HepG2 (cell line): ENCODE data around the gene UPK1A. TPM values are rescaled to one million over a fixed set of nuclear protein-coding genes. Genes with fewer than 3 reads are reported as not detected.

Experiments
- ATAC-seq: fragments of 200-7000 bp; cut with Tn5 transposase; 3 replicates; pipeline ENCODE4 v1.9.1; 2020; ENCODE audit warnings: mild to moderate bottlenecking, moderate library complexity
- BruUV-seq: library from RNA; stranded (reverse); fragments of 400-500 nt; replicated peaks from 2 replicates; lab custom pipeline; 2021; lab: Mats Ljungman, UMichigan
- CTCF ChIA-PET: fragments of 300-600 bp; formaldehyde crosslinking; extraction: SDS; loops from one replicate; lab custom pipeline; 2021; ENCODE audit warnings: low total read pairs, inconsistent platforms, low intra/inter-chr PET ratio; lab: Yijun Ruan, JAX
- POLR2A ChIA-PET: fragments of 350-600 bp; sonication (Branson Sonifier 250); formaldehyde crosslinking; loops from one replicate; lab custom pipeline; 2020; ENCODE audit warnings: antibody characterized with exemption, inconsistent platforms; lab: Yijun Ruan, JAX
- DNase-seq: peaks from one replicate; pipeline ENCODE4 v3.0.0-alpha.2; 2015; ENCODE audit warnings: low spot score
- FAIRE-seq: peaks from 3 replicates; lab custom pipeline; 2011; peaks lifted over from hg19 to GRCh38; lab: Jason Lieb, UNC
- H2AFZ ChIP-seq: one replicate; pipeline ENCODE4 v1.6.1; 2011; ENCODE audit warnings: low read length, inconsistent platforms
- H3K27ac ChIP-seq: fragments of 300-600 bp; 3 replicates; pipeline ENCODE4 v1.8.0; 2011; ENCODE audit warnings: mixed run types, mild to moderate bottlenecking, mixed read lengths, low read length, inconsistent platforms; ENCODE audit not compliant: insufficient read depth; ENCODE audit errors: extremely low read length
- H3K27me3 ChIP-seq, 2 experiments: fragments of 200-600 bp in 1 of 2; 2 replicates in 1 of 2; 3 replicates in 1 of 2; pipeline versions ENCODE4 v1.6.0 to v1.8.0; 2011; ENCODE audit warnings: low read length in 2 of 2, mild to moderate bottlenecking in 2 of 2, moderate library complexity in 2 of 2, inconsistent platforms in 1 of 2; ENCODE audit not compliant: insufficient read depth in 2 of 2, control insufficient read depth in 1 of 2
- H3K36me3 ChIP-seq, 2 experiments: fragments of 200-600 bp in 1 of 2; replicated peaks in 1 of 2; 2 replicates in 1 of 2; 3 replicates in 1 of 2; pipeline versions ENCODE4 v1.5.1 to v1.8.0; 2011; ENCODE audit warnings: low read length in 2 of 2, inconsistent platforms in 1 of 2; ENCODE audit not compliant: insufficient read depth in 2 of 2, control insufficient read depth in 1 of 2
- H3K4me1 ChIP-seq: 2 replicates; pipeline ENCODE4 v1.5.1; 2012; ENCODE audit warnings: low read length, inconsistent platforms; ENCODE audit not compliant: insufficient read depth
- H3K4me2 ChIP-seq: 2 replicates; pipeline ENCODE4 v1.6.0; 2011; ENCODE audit warnings: low read depth, low read length, inconsistent platforms
- H3K4me3 ChIP-seq, 3 experiments: fragments of 200-600 bp in 1 of 3; sonication (generic), shearing (Covaris generic) in 1 of 3; replicated peaks in 1 of 3; 2 replicates each; pipeline ENCODE4 v1.5.1; 2011 to 2016; ENCODE audit warnings: low read length in 3 of 3, inconsistent platforms in 2 of 3, low read depth in 2 of 3, mild to moderate bottlenecking in 2 of 3, control low read depth in 1 of 3, mixed read lengths in 1 of 3; ENCODE audit not compliant: insufficient read depth in 1 of 3
- H3K79me2 ChIP-seq: one replicate; pipeline ENCODE4 v1.6.1; 2011; ENCODE audit warnings: low read length, inconsistent platforms; ENCODE audit not compliant: insufficient read depth
- H3K9ac ChIP-seq: 2 replicates; pipeline ENCODE4 v1.6.0; 2011; ENCODE audit warnings: mild to moderate bottlenecking, low read depth, low read length, inconsistent platforms; ENCODE audit not compliant: insufficient read depth
- H3K9me3 ChIP-seq: 2 replicates; pipeline ENCODE4 v1.5.1; 2012; ENCODE audit warnings: mild to moderate bottlenecking, low read length
- H4K20me1 ChIP-seq: 2 replicates; pipeline ENCODE4 v1.6.0; 2011; ENCODE audit warnings: inconsistent platforms, mild to moderate bottlenecking, low read length, moderate library complexity; ENCODE audit not compliant: insufficient read depth
- KLF15 ChIP-seq: sonication (generic); formaldehyde crosslinking; IDR thresholded peaks from 2 replicates; pipeline ENCODE4 v1.8.1; 2023; ENCODE audit warnings: borderline replicate concordance, mild to moderate bottlenecking, inconsistent platforms, missing genetic modification reagents, mixed read lengths
- KLF9 ChIP-seq: IDR thresholded peaks from 2 replicates; pipeline ENCODE4 v1.6.1; 2016; ENCODE audit warnings: low read depth
- NFIC ChIP-seq: IDR thresholded peaks from 2 replicates; pipeline ENCODE4 v1.6.1; 2012; ENCODE audit warnings: mild to moderate bottlenecking, low read length, inconsistent platforms
- POLR2A ChIP-seq, 2 experiments: IDR thresholded peaks; 2 replicates each; pipeline ENCODE4 v1.6.1; 2011; ENCODE audit warnings: low read depth in 2 of 2, low read length in 2 of 2, mild to moderate bottlenecking in 1 of 2, moderate library complexity in 1 of 2; ENCODE audit not compliant: insufficient read depth in 1 of 2
- SMARCE1 ChIP-seq: fragments of 450-650 bp; IDR thresholded peaks from 2 replicates; pipeline ENCODE4 v1.6.1; 2017; ENCODE audit warnings: borderline replicate concordance
- ZC3H4 ChIP-seq: sonication (generic); formaldehyde crosslinking; IDR thresholded peaks from 2 replicates; pipeline ENCODE4 v1.4.0; 2020; ENCODE audit warnings: missing genetic modification reagents, borderline replicate concordance
- ZNF543 ChIP-seq: sonication (generic); formaldehyde crosslinking; IDR thresholded peaks from 2 replicates; pipeline ENCODE4 v1.4.0; 2020; ENCODE audit warnings: mild to moderate bottlenecking, missing genetic modification reagents
- ZNF652 ChIP-seq: IDR thresholded peaks from 2 replicates; pipeline ENCODE4 v1.6.1; 2016; ENCODE audit warnings: low read depth, borderline replicate concordance
- ZNF678 ChIP-seq: sonication (generic); formaldehyde crosslinking; IDR thresholded peaks from 2 replicates; pipeline ENCODE4 v1.4.0; 2020; ENCODE audit warnings: mild to moderate bottlenecking, missing genetic modification reagents
- ZNF749 ChIP-seq: sonication (generic); formaldehyde crosslinking; IDR thresholded peaks from 2 replicates; pipeline ENCODE4 v1.8.0; 2022; ENCODE audit warnings: mild to moderate bottlenecking, missing genetic modification reagents, moderate library complexity, borderline replicate concordance
- ZNF777 ChIP-seq: sonication (generic); formaldehyde crosslinking; IDR thresholded peaks from 2 replicates; pipeline ENCODE4 v1.4.0; 2020; ENCODE audit warnings: missing genetic modification reagents
- WGBS: methylation state at CpG from one replicate; pipeline ENCODE4 v1.1.6; 2017; ENCODE audit warnings: low lambda C conversion rate; 5-methylcytosine and 5-hydroxymethylcytosine counted together
- in situ Hi-C: cut with HindIII; loops from 2 replicates; pipeline ENCODE4 v1.10.0; 2017; ENCODE audit warnings: low pct_unique_long_range_greater_than_20kb; ENCODE audit not compliant: extremely low pct_ligation_motif_present
- intact Hi-C: fragments of 100-400 bp; cut with micrococcal nuclease; formaldehyde crosslinking; loops from one replicate; pipeline ENCODE4 v1.10.0; 2022; ENCODE audit not compliant: unreplicated experiment
- polyA plus RNA-seq, 8 experiments: library from polyadenylated mRNA; depleted of rRNA in 3 of 8; stranded (reverse) in 7 of 8; unstranded in 1 of 8; fragments of >200 nt; fragmentation: Illumina TruSeq in 4 of 8; extraction: Trizol in 4 of 8; gene quantifications; 2 replicates each; pipeline versions ENCODE4 v1.2.1 to v1.2.3, GENCODE V29; 2011 to 2016; ENCODE audit warnings: low read depth in 4 of 8, missing spikeins in 1 of 8, mixed read lengths in 1 of 8; ENCODE audit not compliant: insufficient read depth in 1 of 8
- total RNA-seq, 5 experiments: library from RNA; depleted of rRNA; stranded (reverse); fragments of >200 nt; fragmentation: Illumina TruSeq; extraction: Trizol; gene quantifications; 2 replicates each; pipeline ENCODE4 v1.2.3, GENCODE V29; 2016; ENCODE audit warnings: low read depth in 1 of 5
- TF ChIP-seq, protein P1 (sequence below): fragments of 450-650 bp; IDR thresholded peaks from 2 replicates; pipeline ENCODE4 v1.6.1; 2016
- TF ChIP-seq, protein P2 (sequence below): sonication (generic); formaldehyde crosslinking; IDR thresholded peaks from 2 replicates; pipeline ENCODE4 v1.4.0; 2020; ENCODE audit warnings: missing genetic modification reagents; ENCODE audit errors: not compliant biosample characterization
- TF ChIP-seq, protein P3 (sequence below): sonication (generic); formaldehyde crosslinking; IDR thresholded peaks from 2 replicates; pipeline ENCODE4 v1.5.0; 2020; ENCODE audit warnings: missing genetic modification reagents

UPK1A gene
- total and polyA plus RNA-seq, 2 of the 13 experiments (the other 11 are each of a cell fraction or from before 2014, with no cell fraction given) = 2.9 TPM; not detected in 1

- no peaks in the 10 kb centered on the region for H4K20me1 ChIP-seq
- ChIA-PET POLR2A (no interaction called here), CTCF (no interaction called here)
- TF ChIP-seq, protein P1, sequence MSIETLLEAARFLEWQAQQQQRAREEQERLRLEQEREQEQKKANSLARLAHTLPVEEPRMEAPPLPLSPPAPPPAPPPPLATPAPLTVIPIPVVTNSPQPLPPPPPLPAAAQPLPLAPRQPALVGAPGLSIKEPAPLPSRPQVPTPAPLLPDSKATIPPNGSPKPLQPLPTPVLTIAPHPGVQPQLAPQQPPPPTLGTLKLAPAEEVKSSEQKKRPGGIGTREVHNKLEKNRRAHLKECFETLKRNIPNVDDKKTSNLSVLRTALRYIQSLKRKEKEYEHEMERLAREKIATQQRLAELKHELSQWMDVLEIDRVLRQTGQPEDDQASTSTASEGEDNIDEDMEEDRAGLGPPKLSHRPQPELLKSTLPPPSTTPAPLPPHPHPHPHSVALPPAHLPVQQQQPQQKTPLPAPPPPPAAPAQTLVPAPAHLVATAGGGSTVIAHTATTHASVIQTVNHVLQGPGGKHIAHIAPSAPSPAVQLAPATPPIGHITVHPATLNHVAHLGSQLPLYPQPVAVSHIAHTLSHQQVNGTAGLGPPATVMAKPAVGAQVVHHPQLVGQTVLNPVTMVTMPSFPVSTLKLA = peak; percentile 49
- no peak for TF ChIP-seq ZNF678 (CRISPR knock-in tag)
- H3K4me2 ChIP-seq = no peak overlapping the region
- intact Hi-C loops = no loop called here
- H3K27me3 ChIP-seq = no peaks in the 10 kb centered on the region
- H3K27ac ChIP-seq = no peak overlapping the region
- peaks cover 20% of the 10 kb centered on the region for H3K4me1 ChIP-seq
- no peak overlapping the region for H2AFZ ChIP-seq
- BruUV-seq = no TSS peak
- WGBS = 81% methylated on average over 6 of the region's 6 CpGs
- in situ Hi-C loops = no loop called here
- FAIRE-seq (no peak), ATAC-seq (no peak), DNase-seq (no peak)
- no peak overlapping the region for H3K4me3 ChIP-seq
- no peak overlapping the region for H3K9ac ChIP-seq
- H3K79me2 ChIP-seq = no peaks in the 10 kb centered on the region
- H3K9me3 ChIP-seq = no peaks in the 10 kb centered on the region
- peaks cover 5 to 26% of the 10 kb centered on the region in 2 experiments for H3K36me3 ChIP-seq
Measured at GRCh38 chr19:35639321-35639639, 27.0 kb upstream of the UPK1A start.

- WGBS = 61% methylated on average over 4 of the region's 8 CpGs
Measured at GRCh38 chr19:35639863-35640262, 26.5 kb upstream of the UPK1A start.

More at GRCh38 chr19:35639863-35640262, 26.5 kb upstream of the UPK1A start:
- H3K27ac ChIP-seq = no peak overlapping the region
- H3K9me3 ChIP-seq = no peaks in the 10 kb centered on the region
- TF ChIP-seq ZNF749 (CRISPR knock-in tag) = no peak
- no peak for TF ChIP-seq ZNF652
- TF ChIP-seq ZNF543 (CRISPR knock-in tag) = no peak
- TF ChIP-seq NFIC = no peak
- TF ChIP-seq KLF15 (CRISPR knock-in tag) = no peak
- no peak for TF ChIP-seq POLR2A (IDR thresholded peaks at IDR 0.05; ENCODE audit: insufficient read depth in 1 of 2, low read depth in 2 of 2, low read length in 2 of 2)
- no peak for TF ChIP-seq ZC3H4 (CRISPR knock-in tag)
- TF ChIP-seq KLF9 (CRISPR knock-in tag) = no peak
- TF ChIP-seq ZNF777 (CRISPR knock-in tag) = no peak
- TF ChIP-seq SMARCE1 = no peak
- TF ChIP-seq, protein P2, sequence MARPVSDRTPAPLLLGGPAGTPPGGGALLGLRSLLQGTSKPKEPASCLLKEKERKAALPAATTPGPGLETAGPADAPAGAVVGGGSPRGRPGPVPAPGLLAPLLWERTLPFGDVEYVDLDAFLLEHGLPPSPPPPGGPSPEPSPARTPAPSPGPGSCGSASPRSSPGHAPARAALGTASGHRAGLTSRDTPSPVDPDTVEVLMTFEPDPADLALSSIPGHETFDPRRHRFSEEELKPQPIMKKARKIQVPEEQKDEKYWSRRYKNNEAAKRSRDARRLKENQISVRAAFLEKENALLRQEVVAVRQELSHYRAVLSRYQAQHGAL (CRISPR knock-in tag) = no peak
- TF ChIP-seq, protein P3, sequence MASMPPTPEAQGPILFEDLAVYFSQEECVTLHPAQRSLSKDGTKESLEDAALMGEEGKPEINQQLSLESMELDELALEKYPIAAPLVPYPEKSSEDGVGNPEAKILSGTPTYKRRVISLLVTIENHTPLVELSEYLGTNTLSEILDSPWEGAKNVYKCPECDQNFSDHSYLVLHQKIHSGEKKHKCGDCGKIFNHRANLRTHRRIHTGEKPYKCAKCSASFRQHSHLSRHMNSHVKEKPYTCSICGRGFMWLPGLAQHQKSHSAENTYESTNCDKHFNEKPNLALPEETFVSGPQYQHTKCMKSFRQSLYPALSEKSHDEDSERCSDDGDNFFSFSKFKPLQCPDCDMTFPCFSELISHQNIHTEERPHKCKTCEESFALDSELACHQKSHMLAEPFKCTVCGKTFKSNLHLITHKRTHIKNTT (CRISPR knock-in tag) = no peak
- TF ChIP-seq, all 625 proteins: peak for 0
- H3K4me1 ChIP-seq = peaks cover 24% of the 10 kb centered on the region
- no peak for DNase-seq
- H3K9ac ChIP-seq = no peak overlapping the region
- peaks cover 5 to 25% of the 10 kb centered on the region in 2 experiments; a peak in 4 of 5 replicates for H3K36me3 ChIP-seq
- ChIA-PET CTCF (no interaction called here), POLR2A (no interaction called here)
- no peaks in the 10 kb centered on the region for H3K79me2 ChIP-seq
- intact Hi-C loops = loop anchor here (10.0 kb wide), 1 partner anchor 85 kb away; no protein-coding TSS in a partner anchor
- in situ Hi-C loops = loop anchor here (5.0 kb wide), 1 partner anchor 93 kb away; the partner anchor contains the start of gene TMEM147
- FAIRE-seq = no peak
- no TSS peak for BruUV-seq
- H3K4me3 ChIP-seq = no peak overlapping the region
- H4K20me1 ChIP-seq = no peaks in the 10 kb centered on the region
- H3K4me2 ChIP-seq = no peak overlapping the region
- no peaks in the 10 kb centered on the region for H3K27me3 ChIP-seq
- no peak for ATAC-seq
- H2AFZ ChIP-seq = no peak overlapping the region
